Measurements from ENCODE around the gene ZNF684. TPM values are rescaled to one million over a fixed set of nuclear protein-coding genes. Genes with fewer than 3 reads are reported as not detected.

The ZNF684 gene
- total and polyA plus RNA-seq, 9 of the 15 experiments (the other 6 are each of a cell fraction or from before 2014, with no cell fraction given) = 4.8 to 8.8 (median 5.5) TPM

DNA sequence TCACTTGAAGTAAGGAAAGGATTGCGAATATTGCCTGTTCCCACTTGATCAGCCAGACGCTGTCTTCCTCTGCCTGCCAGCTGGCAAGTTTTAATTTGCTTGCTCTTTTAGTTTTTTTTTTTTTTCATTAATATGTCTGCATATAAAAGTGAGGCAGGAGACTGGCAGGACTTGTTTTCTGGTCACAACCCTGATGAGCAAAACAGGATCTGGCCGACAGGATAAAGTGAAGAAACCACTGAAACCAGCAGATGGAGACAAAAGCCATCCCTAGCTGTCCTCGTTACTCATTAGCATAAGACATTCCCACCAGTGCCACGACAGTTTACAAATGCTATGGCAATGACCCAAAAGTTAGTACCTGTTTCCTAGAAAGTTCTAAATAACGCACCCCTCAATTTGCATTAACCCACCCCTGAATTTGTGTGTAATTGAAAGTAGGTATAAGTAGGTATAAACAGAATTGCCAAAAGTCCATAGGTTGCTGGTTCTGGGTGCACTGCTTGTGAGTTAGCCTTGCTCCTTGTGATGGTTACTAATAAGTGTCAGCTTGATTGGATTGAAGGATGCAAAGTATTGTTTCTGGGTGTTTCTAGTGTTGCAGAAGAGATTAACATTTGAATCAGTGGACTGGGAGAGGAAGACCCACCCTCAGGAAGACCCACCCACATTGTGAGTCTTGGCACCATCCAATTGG lies 60.8 kb downstream of the ZNF684 start (continued):
- TF ChIP-seq, protein P1, sequence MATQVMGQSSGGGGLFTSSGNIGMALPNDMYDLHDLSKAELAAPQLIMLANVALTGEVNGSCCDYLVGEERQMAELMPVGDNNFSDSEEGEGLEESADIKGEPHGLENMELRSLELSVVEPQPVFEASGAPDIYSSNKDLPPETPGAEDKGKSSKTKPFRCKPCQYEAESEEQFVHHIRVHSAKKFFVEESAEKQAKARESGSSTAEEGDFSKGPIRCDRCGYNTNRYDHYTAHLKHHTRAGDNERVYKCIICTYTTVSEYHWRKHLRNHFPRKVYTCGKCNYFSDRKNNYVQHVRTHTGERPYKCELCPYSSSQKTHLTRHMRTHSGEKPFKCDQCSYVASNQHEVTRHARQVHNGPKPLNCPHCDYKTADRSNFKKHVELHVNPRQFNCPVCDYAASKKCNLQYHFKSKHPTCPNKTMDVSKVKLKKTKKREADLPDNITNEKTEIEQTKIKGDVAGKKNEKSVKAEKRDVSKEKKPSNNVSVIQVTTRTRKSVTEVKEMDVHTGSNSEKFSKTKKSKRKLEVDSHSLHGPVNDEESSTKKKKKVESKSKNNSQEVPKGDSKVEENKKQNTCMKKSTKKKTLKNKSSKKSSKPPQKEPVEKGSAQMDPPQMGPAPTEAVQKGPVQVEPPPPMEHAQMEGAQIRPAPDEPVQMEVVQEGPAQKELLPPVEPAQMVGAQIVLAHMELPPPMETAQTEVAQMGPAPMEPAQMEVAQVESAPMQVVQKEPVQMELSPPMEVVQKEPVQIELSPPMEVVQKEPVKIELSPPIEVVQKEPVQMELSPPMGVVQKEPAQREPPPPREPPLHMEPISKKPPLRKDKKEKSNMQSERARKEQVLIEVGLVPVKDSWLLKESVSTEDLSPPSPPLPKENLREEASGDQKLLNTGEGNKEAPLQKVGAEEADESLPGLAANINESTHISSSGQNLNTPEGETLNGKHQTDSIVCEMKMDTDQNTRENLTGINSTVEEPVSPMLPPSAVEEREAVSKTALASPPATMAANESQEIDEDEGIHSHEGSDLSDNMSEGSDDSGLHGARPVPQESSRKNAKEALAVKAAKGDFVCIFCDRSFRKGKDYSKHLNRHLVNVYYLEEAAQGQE (IDR thresholded peaks at IDR 0.05; ENCODE audit: borderline replicate concordance) = peak; percentile 65; the same call in 1 of the 2 replicates
- TF ChIP-seq, protein P1 (CRISPR knock-in tag; IDR thresholded peaks at IDR 0.05; ENCODE audit: low read depth) = no peak
- TF ChIP-seq, protein P2, sequence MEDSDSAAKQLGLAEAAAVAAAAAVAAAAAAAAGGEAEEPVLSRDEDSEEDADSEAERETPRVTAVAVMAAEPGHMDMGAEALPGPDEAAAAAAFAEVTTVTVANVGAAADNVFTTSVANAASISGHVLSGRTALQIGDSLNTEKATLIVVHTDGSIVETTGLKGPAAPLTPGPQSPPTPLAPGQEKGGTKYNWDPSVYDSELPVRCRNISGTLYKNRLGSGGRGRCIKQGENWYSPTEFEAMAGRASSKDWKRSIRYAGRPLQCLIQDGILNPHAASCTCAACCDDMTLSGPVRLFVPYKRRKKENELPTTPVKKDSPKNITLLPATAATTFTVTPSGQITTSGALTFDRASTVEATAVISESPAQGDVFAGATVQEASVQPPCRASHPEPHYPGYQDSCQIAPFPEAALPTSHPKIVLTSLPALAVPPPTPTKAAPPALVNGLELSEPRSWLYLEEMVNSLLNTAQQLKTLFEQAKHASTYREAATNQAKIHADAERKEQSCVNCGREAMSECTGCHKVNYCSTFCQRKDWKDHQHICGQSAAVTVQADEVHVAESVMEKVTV (CRISPR knock-in tag; IDR thresholded peaks at IDR 0.05) = peak; percentile 55
- TF ChIP-seq CREB1 (IDR thresholded peaks at IDR 0.05) (no peak), CREB1 (CRISPR knock-in tag; IDR thresholded peaks at IDR 0.05) (no peak), RAD21 (CRISPR knock-in tag; conservative IDR thresholded peaks at IDR 0.05 in 1 of 2, IDR thresholded peaks at IDR 0.05 in 1 of 2) (peak; percentile 55 to 83)
- TF ChIP-seq, protein P3, sequence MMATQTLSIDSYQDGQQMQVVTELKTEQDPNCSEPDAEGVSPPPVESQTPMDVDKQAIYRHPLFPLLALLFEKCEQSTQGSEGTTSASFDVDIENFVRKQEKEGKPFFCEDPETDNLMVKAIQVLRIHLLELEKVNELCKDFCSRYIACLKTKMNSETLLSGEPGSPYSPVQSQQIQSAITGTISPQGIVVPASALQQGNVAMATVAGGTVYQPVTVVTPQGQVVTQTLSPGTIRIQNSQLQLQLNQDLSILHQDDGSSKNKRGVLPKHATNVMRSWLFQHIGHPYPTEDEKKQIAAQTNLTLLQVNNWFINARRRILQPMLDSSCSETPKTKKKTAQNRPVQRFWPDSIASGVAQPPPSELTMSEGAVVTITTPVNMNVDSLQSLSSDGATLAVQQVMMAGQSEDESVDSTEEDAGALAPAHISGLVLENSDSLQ (IDR thresholded peaks at IDR 0.05) = 0 out of 2 replicates have a peak, but pooled peaks have one; percentile 13

Data from K562 (cell line).